OCI-LY3 (cell line): ENCODE data around the gene NEU4.

ENCODE experiments used
- EZH2phosphoT487 ChIP-seq: fragments of 200-600 bp; shearing (Covaris generic); IDR thresholded peaks from 2 replicates; pipeline ENCODE4 v1.6.1; 2018; ENCODE audit warnings: antibody characterized with exemption, mixed run types, low read depth
- TF ChIP-seq, protein P1 (sequence below): fragments of 200-600, 300-600 bp; sonication (generic); IDR thresholded peaks from 2 replicates; pipeline ENCODE4 v1.5.1; 2014; ENCODE audit warnings: antibody characterized with exemption, low read length, low read depth

DNA sequence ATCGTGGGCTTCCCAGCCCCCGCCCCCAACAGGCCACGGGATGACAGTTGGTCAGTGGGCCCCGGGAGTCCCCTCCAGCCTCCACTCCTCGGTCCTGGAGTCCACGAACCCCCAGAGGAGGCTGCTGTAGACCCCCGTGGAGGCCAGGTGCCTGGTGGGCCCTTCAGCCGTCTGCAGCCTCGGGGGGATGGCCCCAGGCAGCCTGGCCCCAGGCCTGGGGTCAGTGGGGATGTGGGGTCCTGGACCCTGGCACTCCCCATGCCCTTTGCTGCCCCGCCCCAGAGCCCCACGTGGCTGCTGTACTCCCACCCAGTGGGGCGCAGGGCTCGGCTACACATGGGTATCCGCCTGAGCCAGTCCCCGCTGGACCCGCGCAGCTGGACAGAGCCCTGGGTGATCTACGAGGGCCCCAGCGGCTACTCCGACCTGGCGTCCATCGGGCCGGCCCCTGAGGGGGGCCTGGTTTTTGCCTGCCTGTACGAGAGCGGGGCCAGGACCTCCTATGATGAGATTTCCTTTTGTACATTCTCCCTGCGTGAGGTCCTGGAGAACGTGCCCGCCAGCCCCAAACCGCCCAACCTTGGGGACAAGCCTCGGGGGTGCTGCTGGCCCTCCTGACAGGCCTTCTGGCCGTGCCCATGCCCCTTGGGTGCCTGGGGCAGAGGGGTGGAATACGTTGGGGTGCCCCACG is 7.6 kb downstream of the NEU4 start:
- TF ChIP-seq, protein P1, sequence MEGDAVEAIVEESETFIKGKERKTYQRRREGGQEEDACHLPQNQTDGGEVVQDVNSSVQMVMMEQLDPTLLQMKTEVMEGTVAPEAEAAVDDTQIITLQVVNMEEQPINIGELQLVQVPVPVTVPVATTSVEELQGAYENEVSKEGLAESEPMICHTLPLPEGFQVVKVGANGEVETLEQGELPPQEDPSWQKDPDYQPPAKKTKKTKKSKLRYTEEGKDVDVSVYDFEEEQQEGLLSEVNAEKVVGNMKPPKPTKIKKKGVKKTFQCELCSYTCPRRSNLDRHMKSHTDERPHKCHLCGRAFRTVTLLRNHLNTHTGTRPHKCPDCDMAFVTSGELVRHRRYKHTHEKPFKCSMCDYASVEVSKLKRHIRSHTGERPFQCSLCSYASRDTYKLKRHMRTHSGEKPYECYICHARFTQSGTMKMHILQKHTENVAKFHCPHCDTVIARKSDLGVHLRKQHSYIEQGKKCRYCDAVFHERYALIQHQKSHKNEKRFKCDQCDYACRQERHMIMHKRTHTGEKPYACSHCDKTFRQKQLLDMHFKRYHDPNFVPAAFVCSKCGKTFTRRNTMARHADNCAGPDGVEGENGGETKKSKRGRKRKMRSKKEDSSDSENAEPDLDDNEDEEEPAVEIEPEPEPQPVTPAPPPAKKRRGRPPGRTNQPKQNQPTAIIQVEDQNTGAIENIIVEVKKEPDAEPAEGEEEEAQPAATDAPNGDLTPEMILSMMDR: no peak
- TF ChIP-seq EZH2phosphoT487: no peak
